ENCODE measurements around the gene PLCG1.

PLCG1 gene

GRCh38 chr20:41166201-41167117 lies 29.1 kb downstream of the PLCG1 start:
- DNase-seq (ENCODE audit: low read depth in 2 of 2): no peak

DNA sequence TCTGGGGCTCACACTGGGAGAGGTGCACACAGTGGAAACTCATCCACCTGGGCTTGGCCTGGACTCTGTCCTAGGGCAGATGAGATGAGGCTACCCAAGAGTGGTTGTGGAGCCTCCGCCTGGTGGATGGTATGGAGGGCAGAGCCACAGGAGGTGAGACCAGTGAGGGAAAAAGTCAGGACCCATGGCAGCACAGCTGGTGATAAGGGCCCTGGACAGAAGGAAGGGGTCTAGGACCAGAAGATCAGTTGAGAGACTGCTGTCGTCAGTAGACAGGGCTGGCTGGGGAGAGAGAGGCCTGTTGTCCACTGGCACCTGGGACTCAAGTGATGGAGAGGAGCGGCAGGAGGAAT lies 29.8 kb downstream of the PLCG1 start:
- DNase-seq (ENCODE audit: low read depth in 2 of 2): no peak

DNA sequence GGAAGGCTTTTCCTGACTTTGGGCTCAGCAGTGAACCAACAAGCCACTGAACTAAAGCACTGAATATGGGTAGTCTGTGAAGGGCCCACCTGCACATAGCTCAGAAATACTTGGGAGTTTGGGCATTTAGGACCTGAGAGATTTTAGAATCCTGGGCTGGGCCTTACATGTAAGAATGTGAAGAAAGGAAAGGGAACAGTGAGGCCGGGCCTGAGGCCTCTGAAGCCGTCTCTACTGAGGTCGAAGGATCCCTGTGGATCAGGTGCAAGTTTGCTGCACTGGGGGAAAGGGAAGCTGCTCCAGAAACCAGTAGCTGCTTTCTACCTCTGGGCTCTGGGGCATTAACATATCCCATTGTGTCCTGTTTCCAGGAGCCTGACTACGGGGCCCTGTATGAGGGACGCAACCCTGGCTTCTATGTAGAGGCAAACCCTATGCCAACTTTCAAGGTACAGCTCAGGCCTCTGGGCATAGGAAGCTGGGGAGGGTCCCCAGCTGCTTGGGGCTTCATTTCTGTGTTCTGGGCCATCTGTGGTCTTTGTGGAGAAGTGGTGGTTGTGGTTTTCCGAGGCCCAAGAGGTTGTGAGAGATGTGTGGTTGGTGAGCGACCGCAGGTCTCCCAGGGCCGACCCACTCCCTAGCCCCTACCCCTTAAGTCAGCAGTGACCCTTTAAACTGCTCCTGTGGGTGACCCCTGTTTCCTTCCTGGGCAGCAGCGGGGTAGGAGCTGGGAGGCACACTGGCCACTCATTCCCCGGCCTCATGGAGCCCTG lies 30.3 kb downstream of the PLCG1 start:
- no peak for DNase-seq (ENCODE audit: low read depth in 2 of 2)

- no peak for DNase-seq (ENCODE audit: low read depth in 2 of 2)
Measured at GRCh38 chr20:41168281-41169161, 31.2 kb downstream of the PLCG1 start.

- no peak for DNase-seq (ENCODE audit: low read depth in 2 of 2)
Measured at GRCh38 chr20:41169162-41169690, 31.9 kb downstream of the PLCG1 start.

GRCh38 chr20:41169791-41170351 lies 32.5 kb downstream of the PLCG1 start:
- no peak for DNase-seq (ENCODE audit: low read depth in 2 of 2)

DNA sequence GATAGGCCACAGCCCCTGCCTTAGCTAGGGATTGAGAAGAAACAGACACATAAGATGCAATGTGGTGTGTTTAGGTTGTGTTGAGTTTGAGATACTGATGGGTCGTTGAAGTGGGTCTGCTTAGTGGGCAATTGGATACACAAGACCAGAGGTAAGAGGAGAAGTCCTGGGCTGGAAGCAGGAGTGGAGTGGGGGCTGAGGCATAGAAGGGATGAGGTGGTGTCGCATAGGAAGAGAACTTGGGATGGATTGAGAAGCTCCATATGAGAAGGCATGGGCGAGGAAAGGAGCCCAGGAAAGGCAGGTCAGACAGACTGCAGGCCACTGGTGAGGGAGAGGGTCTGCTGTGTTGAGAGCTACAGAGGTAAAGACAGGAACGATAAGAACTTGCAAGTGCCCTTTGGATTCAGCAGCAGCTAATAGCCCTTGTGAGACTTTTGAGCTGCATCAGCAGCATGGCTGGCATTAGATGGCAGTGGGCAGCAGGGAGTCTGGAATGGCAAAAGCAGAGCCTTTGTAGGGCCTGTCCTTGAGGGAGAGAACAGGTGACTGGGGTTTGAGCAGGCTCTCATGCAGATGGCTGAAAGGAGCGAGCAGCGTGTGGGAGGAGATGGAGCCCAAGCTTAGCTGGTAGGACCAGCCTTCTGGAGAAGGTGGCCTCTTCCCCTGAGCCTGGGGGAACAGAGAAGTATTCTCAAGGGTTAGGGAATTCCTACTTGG lies 33.2 kb downstream of the PLCG1 start:
- DNase-seq (ENCODE audit: low read depth in 2 of 2): no peak

- no peak for DNase-seq (ENCODE audit: low read depth in 2 of 2)
Measured at GRCh38 chr20:41171736-41172295, 34.5 kb downstream of the PLCG1 start.

DNA sequence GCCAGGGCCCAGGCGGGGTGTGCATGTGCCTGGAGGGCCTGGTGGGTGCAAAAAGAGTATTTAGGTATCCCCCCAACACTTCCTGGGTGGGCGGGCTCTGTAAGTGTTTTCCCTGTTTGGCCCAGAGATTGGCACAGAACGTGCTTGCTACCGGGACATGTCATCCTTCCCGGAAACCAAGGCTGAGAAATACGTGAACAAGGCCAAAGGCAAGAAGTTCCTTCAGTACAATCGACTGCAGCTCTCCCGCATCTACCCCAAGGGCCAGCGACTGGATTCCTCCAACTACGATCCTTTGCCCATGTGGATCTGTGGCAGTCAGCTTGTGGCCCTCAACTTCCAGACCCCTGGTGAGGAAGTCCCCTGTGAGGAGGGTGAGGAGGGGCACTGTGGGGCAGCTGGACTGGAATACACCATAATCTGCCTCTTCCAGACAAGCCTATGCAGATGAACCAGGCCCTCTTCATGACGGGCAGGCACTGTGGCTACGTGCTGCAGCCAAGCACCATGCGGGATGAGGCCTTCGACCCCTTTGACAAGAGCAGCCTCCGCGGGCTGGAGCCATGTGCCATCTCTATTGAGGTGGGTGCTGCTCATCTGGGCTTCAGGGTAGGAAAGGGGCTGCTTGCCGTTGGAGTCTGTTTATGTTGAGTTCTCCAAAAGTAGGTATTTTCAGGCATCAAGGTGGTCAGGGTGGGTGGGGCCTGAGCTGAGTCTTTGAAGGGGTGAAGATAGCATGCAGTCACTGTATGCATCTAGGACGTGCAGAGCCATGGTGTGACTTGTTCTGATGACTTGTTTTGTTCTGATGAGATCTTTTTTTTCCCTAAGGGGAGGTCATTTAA lies 35.2 kb downstream of the PLCG1 start:
- DNase-seq (ENCODE audit: low read depth in 2 of 2): no peak

DNA sequence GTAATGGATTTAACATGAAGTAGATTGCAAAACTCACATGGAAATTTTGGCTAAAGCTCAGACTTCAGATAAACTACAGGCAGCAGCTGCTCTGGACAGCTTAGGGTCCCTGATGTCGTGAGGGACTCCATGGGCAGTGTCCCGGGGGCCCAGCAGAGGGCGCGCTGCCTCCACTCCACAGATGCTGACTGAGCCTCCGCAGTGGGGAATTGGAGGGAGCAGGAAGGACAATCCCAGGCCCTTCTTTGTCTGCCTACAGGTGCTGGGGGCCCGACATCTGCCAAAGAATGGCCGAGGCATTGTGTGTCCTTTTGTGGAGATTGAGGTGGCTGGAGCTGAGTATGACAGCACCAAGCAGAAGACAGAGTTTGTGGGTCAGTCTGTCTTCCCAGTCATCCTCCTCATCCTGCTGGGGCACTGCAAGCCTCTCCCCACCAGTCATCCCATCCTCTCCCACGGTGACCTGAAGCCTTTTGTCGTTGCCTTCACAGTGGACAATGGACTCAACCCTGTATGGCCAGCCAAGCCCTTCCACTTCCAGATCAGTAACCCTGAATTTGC lies 35.9 kb downstream of the PLCG1 start:
- DNase-seq (ENCODE audit: low read depth in 2 of 2): peak; percentile 36 to 48

DNA sequence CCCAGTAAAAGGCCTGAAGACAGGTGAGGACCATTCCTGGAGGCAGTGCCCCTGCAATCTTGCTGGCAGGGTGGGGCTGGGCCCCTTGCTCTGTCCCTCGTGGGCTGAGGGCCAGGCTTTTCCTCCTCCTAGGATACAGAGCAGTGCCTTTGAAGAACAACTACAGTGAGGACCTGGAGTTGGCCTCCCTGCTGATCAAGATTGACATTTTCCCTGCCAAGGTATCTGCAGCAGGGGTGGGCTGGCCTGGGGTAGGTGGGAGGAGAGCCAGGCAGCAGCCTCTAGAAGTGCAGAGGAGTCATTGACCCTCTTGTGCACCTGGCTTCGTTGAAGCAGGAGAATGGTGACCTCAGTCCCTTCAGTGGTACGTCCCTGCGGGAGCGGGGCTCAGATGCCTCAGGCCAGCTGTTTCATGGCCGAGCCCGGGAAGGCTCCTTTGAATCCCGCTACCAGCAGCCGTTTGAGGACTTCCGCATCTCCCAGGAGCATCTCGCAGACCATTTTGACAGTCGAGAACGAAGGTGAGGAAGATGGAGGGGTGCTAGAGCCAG lies 36.5 kb downstream of the PLCG1 start:
- DNase-seq (ENCODE audit: low read depth in 2 of 2): no peak

GRCh38 chr20:41174373-41174772 lies 37.0 kb downstream of the PLCG1 start:
- no peak for DNase-seq (ENCODE audit: low read depth in 2 of 2)

GRCh38 chr20:41174782-41175181 lies 37.4 kb downstream of the PLCG1 start:
- no peak for DNase-seq (ENCODE audit: low read depth in 2 of 2)

DNA sequence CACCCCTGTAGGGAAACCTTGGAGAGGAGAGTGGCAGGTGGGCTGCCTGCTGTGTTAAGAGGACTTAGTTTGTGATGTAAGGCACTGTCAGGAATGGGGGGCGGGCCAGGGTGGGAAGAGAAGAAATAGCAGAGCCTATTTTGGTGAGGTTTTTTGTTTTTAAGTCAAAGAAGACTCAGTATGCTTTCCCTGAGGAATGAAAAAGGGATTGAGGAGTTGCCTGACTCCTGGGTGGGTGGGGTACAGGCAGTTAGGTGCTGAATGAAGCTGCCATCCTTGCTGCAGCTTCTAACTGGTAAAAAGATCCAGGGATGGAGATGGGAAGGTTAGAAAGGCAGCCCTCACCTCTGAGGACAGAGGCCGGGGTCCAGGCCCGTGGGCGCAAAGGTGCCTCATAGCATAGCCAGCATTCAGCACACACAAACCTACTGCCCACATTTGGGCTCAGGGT lies 37.9 kb downstream of the PLCG1 start:
- no peak for DNase-seq (ENCODE audit: low read depth in 2 of 2)

- no peak for DNase-seq (ENCODE audit: low read depth in 2 of 2)
Measured at GRCh38 chr20:41175727-41176330, 38.5 kb downstream of the PLCG1 start.

DNA sequence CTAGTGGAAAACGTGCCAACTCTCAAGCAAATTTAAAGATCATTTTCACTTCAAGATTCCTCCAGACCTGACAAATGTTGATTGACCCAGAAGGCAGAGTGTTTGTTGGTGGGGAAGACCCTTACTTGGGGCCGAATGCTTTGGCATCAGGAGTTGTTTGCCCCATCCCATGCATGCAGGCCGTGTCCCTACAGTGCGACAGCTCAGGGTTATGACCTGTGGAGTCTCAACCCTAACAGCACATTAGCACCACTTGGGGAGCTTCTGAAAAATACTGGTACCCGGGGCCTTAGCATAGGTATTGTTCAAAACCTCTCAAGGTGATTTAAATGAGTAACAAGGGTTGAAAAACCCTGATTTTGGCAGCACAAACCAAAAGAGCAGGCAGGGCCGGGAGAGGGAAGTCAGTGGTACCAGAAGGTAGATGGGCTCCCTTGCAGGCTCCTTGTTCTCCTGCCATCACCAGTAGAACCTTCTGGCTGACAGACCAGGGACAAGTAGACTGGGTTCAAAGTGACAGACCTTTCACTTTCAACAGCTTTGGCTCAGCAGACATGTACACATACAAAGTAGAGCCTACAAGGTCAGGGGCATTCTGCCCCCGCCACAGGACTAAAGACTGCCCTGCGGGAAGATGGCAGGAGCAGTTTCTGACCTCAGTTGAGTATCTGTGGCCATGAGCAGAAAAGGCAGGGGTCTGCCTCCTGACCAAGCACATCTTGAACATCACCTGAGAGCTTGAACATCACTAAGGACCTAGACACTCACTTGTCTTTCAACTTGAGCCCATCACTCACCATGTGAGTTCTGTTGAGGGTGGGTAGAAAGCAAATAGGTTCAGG lies 39.6 kb downstream of the PLCG1 start:
- DNase-seq (ENCODE audit: low read depth in 2 of 2): no peak

DNA sequence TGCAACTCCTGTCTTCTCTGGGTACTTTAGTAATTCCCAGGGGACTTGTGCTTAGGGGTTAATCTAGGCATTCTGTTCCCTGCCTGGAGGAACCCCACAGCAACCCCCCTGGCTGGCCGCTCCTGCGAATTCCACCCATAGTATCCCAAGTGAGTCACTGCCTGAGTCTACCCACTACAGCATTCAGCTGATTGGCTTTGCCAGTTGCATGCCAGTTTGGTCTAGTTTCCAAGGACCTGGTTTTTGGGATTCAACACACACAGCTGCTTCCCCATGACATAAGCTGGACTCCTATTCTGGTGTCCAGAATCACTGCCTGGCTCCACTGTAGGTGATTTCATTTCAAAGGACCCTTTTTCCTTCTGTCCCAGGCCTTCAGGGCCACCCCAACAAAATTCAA lies 40.3 kb downstream of the PLCG1 start:
- DNase-seq (ENCODE audit: low read depth in 2 of 2): peak; percentile 83 to 85
